Activated naive CD4-positive, alpha-beta T cell treated with anti-CD3 and anti-CD28 coated beads, Interleukin-2, amount 50 U/mL, for 16 hours (primary cell): Measurements from ENCODE around the gene IQGAP3.

Experiments used
- DNase-seq: peaks from one replicate; pipeline ENCODE4 v3.0.0-alpha.2; 2020

Gene IQGAP3

DNA sequence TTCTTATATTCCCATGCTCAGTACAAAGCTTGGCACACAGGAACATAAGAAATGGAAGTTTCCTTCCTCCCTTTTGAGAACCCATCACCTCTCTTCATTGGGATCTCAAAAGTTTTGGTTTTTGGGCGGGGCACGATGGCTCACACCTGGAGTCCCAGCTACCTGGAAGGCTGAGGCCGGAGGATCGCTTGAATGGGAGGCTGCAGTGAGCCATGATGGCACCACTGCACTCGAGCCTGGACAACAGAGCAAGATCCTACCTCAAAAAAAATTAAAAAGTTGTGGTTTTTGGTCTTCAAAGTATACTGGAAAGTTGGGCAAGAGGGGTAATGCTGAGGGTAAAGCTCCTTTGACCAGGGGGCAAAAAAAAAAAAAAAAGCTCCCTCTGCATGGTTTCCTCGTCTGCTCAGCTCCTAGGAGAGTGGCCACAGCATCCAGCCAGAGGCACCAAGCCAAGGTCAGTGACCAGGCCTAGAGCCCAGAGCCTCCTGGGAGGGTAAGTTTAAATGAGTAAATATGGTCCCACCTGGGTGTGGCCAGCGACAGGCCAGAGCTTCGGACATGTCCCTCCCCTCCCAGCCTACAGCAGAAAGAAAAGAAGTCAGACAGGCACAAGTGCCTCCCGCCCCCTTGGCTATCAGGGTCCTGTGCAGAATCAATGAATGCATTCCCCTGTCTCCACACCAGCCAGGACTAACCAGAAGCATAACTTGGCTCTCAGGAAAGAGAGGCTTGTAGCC, 76.8 kb downstream of the IQGAP3 start:
- DNase-seq: no peak

DNA sequence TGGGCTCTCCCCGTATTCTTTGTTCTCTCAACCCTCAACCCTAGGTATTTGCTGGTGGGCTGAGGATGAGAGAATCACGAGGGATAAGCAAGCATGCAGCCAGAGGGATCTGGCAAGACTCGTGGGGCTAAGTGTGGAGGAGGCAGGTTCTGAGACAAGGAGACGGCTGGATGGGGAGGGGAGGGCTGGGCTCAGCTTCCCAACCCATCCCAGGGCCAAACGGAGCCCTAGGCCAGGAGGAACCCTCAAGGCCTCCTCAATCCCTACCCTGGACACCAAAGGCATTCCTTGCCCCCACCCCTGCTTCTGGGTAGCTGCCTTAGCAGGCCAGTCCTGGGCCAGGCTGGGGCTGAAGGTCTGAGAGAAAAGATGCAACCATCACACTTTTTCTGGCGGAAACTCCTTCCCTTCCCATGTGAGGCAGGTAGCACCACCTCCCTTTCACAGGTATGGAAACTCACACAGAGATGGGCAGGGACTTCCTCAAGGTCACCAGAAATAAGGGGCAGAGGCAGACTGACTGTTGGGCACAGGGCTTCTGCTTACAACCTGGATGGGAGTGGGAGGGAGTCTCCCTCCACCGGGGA, 78.0 kb downstream of the IQGAP3 start:
- DNase-seq: no peak

DNA sequence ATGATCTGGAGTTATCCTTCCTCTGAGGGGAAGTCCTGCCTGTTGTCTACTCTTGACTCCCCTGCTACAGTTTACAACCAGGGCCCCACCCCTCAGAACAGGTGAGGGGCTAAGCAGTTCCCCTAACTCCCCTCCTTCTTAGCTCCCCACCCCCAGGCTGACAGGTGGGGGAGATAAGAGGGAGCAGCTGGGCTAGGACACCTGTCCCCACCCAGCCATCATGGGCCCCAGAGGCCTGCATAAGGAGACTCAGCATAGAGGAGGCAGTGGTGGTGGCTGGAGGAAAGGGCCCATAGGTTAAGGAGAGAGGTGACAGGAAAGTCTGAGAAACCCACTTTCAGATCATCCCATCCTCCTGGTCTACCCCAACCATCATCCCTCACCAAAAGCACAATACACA, 78.6 kb downstream of the IQGAP3 start:
- DNase-seq: no peak

DNA sequence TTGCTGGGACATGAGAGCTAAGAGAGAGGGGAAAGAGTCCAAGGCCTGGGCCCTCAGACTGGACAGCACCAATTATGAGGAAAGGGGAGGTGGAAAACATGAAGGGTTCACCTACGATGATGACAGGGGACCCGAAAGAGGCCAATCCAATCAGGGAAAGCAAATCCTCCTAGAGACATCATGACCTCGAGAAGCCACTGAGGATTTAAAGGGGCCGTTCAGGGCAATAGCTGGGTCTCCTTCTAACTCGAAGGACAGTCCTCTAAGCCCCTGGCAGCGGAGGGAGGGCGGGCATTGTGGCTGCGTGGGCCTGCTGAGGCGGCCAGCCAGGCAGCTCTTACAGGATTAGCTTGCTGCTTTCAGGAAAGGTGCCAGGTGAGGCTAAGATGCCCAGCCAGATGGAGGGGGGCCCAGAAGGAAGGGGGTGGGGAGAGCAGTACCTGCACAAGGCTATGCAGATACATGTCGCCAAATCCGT, 79.2 kb downstream of the IQGAP3 start:
- DNase-seq: no peak

DNA sequence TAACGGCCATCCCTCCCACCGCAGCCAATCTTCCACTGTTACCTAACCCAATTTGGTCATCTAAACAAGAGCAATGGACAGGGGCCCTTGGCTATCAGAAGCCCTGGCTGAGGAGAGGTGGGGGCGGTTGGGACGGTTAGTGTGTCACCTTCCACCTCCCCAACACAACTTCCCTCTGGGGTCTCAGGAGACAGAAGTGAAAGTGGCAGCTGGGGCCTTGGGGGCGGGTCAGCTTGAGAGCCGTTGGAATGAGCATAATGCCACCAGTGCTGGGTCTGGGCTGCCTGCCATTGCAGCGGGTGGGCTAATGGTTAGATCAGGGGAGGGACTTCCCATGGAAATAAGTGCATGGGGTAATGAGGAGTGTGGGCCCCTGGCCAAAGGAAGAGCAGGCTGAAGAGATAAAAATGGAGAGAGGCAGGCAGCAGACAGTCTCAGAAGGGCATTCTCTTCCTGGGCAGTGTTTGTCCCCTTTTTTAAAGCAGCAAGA, 79.7 kb downstream of the IQGAP3 start:
- no peak for DNase-seq

DNA sequence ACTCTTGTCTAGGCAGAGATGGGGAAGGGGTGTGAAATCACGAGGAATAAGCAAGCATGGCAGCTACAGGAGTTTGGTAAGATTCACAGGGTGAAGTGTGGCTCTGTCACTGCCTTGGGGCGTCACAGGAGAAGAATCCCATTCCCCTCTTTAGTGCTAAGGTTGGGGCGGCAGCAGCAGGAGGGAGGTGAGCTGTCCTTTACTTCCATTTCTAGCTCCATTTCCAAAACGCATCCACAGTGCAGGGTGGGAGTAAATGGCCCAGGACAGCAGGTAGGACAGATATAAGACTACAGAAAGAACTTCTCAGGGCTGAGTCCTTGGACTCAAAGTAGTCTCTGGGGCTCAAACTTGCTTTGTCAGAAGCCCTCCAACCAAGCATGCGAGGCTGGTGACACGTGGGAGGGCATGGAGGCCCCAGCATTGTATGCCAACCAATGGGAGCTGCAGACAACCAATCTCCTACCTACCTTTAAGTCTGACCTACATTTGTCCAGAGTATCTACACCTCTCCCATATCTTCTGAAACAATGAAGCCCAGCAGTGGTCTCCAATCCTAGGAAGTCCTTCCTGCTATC, 80.3 kb downstream of the IQGAP3 start:
- no peak for DNase-seq

DNA sequence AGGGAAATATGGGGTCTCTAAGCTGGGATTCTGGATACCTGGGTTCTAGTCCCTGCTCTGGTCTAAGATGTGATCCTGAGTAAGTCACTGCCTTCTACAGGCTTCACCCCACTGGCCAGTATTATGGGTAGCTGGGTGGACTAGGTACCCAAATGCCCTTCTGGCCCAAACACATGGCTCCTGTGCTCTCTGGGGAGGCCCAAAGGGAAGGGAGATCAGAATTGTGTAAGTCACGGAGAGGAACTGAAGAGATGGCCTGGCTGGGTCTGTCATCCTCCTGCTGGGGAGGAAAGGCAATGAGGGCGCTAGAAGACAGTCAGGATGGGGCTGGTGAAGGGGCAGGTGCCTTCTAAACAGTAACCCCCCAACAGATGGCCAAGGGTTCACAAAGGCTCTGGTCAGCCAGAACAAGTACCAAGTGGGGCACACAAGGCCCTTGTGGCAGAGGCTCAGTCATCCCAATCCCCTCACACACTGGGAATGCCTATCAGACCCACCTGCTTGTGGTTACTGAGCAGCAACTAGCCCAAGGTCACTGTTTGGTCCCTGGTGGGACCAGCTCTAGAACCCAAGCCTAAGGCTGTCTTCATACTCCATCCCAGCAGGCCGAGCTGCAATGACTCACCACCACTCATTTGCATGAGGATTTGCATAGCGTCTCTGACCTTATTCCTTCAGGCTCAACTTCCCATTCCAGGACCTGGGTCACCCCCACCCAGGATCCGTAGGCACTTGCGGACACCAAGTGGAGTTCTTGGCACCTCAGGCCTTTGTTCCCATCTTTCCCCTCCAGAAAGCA, 81.0 kb downstream of the IQGAP3 start:
- no peak for DNase-seq

DNA sequence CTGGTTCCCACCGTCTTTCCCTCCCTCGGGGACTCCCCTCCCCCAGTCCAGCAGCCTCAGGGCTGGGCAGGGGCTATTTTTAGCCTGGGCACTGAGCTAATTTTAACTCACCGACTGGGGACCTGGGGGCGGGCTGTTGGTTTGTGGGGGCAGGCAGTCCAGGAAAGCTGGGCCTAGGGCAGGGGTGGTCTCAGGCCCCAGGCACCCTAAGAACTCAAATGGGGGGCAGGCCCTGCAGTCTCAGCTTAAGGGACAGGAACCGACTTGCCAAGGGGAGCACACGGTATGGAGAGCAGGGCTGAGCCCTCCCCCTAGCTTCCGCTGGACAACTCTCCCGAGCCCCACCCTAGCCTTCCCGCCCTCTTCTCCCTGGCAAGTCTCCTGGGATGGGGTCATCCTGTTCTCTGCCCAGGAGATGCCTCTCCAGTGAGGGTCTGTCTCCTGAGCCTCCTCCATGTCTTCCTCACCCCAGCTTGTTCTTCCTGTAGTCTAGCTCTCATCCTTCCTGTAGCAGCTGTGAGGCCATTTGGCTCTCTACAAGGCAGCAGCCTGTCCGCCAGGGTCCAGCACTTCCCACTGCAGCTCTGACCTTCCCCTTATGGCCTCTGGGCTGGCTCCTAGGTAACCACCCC, 81.8 kb downstream of the IQGAP3 start:
- DNase-seq: no peak

DNA sequence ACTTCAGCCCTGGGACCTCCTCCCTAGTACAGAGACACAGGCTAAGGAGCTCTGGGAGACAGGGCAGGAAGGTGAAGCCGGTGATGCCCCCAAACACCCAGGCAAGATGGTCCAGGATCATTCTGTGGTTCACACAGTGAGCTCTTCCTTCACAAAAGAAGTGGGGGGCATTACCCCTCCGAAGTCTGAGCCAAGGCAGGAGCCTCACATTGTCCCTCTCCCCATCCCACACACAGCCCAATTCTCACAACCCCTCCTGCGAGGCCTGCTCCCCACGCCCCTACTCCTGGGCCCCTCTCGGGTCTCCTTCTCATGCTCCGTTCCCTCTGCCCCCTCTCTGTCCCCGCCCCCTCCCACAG, 82.5 kb downstream of the IQGAP3 start:
- no peak for DNase-seq

DNA sequence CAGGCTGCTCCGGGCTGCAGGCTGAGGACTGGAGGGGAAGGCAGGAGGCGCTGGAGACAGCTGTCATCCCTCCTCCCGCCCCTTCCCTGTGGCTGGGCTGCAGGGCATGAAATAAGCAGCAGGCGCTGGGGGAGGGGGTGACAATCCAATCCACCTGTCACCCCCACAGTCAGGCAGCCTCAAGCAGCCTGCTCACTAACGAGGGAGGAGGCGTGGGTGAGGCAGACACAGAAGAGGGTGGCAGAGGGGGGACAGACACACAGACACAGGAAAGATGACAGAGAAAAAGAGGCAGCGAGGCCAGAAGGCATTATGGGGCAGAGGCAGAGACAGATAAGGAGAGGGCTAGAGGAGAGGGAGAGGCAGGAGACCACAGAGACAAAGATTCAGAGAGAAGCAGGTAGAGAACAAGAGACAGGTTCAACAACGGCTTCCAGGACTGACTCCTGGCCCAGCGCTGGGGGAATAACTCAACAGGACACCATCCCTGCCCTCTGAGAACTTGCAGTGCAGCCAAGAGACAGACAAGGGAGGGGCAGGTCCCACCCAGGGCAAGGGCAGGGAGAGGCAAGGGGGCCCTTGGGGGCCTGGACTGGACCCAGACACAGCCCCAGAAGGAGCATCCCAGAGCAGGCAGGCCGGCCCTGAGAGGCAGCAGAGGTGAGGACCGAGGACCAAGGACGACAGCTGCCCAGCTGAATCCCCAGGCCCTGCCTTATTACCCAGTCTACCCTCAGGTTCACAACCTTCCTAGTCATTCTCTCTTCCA, 83.0 kb downstream of the IQGAP3 start:
- peak; percentile 43 for DNase-seq

DNA sequence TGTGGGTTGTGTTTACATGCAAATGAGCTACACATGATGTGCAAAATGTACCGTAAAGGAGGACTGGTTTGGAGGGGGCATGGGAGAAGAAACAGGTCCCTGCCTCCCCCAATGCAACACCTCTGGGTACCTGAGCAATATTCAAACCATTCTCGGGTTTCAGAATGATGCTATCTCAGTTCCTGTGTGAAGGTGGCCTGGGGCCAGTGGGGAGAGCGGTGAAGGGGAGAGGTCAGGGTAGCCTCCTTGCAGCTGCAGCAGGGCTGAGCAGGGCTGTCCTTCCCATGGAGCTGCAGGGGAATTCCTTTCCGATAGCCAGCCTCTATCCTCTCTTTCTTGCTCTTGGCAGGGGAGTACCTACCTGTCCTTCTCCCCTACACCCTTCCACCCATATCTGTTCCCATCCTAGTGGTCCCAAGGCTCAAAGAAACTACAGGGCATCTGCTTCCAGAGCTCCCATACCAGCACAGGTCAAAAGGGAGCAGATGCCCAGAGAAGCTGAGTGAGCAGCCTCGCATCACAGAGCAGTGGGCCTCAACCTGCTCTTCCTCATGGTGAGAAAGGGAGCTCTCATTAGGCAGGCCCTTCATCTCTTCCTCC, 83.7 kb downstream of the IQGAP3 start:
- no peak for DNase-seq

DNA sequence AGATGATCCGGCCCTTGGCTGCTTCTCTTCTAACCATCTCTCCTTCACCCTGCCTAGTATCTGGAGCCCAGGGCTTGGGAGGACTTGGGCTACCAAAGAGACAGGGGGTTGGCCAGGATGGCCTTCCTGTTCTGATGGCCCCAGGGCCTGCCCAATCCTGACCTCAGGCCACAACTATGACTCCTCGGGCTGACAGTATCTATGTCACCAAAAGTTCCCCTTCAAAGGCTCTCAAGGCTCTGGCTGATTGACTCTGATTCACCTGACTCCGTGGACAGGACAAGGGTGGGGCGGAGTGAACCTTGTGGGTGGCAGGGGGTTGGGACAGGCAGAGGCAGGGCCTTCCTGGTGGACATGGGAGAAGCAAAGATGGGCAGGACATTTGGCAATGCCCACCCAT, 84.5 kb downstream of the IQGAP3 start:
- DNase-seq: no peak

DNA sequence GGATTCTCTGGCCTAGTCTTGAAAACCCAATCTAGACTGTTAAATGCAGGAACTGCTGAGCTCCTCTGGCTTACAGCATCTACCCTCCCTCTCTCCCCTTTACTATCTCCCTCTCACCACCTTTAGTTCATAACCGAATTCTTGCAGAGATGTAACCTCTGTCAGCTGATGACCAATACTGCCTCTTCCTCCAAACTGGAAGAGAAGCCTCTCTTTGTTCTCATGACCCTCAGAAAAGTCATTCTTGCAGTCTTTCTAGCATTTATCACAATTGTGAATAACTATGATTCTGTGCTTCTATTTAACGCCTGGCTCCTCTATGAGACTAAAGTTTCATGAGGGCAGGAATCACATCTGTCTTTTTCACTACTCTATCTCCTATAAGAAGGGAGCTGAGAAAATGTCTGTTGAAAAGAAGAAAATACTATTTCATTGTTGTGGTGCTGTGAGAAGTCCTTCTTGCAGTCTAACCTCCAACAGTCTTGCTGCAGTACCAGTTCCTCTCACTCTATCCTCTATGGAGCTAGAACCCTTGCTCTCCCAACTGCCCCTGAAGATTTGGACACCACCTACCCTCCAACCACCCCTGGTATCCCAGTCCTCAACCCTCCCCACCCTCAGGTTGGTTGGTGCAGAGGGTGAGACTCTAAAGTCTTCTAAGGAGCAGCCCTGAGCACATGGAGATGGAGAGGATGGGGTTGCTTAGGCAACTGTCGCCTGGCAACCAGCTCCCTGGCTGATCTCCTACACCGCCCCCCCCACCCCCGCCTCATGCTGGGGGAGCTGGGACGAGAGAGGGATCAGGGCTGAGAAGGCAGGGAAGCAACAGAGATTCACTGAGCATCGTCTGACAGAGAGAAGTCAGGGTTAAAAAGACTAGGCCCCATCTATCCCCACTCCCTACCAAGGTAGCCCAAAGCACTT, 85.7 kb downstream of the IQGAP3 start:
- no peak for DNase-seq

DNA sequence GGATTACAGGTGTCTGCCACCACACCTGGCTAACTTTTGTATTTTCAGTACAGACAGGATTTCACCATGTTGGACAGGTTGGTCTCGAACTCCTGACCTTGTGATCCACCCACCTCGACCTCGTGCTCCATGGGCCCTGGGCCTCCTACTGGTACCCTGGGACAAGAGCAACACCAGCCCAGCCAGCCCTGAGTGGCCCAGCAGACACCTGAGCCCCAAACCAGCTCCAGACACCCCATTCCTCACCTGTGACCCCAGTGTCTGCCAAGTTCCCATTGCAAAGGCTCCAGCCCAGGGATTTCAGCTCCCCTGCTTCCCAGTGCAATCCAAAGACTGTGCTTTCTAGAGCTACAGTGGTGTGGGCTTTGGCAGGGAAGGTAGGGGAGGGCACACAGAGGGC, 86.4 kb downstream of the IQGAP3 start:
- no peak for DNase-seq

DNA sequence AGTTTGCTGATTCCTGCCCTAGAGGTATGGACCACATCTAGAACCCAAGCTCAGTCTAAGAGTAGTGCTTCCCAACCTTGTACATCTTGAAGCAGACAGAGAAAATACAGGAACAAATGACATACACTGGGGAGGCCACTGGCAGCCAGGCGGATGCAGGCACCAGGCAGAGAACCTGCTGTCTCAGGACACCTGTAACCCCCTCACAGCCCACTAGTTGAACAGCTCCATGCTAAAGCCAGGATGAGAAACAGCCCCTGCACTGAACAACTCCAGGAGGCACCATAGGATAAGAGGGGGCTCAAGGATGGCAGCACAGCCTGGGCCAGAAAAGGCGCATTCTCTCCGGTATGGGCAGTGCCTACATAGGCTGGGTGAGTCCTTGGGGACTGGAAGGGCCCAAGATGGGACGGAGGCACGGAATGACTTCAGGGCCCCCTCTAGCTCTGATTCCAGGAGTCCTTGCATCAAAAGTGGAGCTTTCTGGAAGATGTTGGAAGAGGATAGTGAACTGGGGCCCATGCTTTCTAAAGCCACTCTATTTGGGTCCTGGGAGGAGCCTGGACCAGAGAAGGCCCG, 87.8 kb downstream of the IQGAP3 start:
- no peak for DNase-seq

DNA sequence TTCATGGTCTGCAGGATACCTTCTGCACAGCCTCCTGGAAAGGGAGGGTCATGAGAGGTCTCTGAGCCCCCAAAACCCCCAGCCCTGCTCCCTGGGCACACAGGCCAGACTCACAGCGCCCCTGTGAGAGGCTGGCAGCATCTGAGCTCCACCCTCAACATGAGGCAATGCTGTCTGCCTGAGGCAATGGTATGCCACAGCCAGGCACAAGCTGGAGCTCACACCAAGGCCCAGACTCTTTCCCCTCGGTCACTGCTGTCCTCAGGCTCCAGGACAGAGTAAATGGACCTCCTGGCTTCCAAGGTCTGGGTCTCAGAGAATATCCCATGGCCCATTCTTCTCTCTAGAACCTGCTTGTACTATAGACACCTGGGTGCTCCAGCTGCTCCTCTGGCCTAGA, 89.0 kb downstream of the IQGAP3 start:
- DNase-seq: no peak

DNA sequence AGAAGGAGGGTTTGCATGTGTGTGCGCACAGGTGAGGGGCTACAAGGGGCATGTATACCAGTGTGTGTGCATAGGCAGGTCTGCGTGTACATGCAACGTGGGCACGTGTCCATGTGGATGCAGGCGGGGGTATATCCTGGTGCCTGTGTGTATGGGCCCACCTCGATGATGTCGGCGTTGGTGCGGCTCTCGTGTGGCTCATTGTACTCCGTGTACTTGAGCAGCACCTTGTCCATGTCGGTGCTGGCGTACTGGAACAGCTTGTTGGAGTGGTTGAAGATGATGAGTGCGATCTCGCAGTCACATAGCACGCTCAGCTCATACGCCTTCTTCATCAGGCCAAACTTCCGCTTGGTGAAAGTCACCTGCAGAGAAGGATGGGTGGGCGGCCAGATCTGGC, 90.1 kb downstream of the IQGAP3 start:
- DNase-seq: no peak

DNA sequence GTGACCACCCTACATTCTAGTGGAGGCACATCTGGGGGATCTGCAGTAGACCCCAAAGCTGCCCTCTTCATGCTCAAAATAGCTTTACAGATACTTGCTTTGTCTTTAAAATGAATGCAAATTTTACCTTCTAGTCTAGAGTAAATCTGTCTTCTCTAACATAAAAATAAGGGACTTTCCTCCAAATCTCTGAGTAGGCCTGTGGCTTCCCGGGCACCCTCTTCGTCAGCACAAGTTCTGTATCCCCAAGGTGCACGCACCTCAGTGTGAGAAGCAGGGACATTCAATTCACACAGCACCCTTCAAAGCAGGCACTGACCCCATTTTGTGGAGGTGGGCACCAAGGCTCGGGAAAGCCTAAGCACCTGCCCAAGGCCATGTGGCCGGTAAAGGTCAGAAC, 90.8 kb downstream of the IQGAP3 start:
- DNase-seq: no peak

DNA sequence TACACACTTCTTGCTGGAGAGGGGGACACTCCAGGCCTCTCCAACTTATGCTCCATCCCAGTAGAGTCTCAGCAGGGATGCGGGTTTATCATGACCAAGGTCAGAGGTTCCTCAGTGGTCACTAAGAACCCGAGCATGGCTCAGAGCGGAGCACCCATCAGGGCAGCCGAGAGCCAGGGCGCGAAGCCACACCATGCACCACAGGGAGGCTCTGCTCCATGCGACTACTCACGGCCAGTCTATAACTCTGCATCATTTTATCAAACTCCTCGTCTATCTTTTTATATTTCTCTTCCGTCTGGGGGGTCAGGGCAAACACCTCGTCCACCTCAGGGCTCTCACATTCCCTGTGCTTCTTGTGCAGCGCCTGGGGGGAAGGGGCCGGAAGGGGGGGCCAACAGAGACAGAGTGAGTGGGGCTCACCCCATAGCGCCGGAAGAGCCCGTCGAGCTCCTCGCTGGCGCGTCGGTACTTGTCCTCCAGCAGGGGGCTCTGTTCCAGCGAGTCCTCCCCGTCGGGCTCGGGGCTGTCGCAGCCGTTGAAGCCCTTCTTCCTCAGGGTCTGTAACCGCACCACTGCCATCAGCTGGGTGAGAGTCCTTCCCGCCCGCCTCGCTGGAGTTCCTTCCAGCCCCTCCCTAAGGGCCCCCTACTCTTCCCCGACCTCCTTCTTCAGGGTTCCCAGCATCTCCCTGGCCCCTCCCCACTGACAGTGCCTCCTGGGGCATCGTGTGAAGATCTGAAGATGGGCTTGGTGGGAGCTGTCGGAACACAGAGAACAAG, 91.8 kb downstream of the IQGAP3 start:
- peak; percentile 79 for DNase-seq

DNA sequence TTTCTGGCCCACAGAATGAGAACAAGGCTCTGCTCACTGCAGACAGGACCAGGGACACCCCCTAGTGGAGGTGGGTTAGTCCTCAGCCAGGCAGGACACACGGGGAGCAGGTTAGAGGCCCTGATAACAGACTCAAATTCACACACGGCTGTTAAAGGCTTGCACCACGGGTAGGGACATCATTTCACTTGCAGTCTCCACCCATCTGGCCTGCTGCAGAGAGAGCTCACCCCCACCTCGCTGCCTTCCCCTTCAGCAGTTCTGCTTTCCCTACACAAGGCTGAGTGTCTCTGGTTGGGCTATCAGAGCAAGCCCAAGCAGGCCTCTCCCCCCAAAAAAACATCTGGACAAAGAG, 92.4 kb downstream of the IQGAP3 start:
- DNase-seq: no peak
